ENCODE data around the gene SYNE1.

DNA sequence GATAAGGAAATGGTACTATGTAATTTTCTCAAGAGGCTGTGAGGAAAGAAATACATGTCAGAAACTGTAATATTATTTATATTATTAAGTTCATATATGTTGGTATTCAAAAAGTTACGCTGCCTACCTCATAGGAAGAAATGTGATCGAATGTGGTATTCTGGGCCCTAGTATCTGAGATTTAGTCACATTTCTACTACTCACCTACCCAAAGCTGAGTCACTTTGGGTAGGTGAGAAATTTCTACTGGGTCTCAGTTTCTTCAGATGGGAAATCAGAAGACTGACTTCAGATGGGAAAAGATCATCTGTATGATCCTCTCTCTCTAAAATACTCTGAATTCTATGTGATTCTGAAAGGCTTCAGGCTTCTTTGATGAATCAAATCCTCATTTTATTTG is 411.0 kb downstream of the SYNE1 start:
- TF ChIP-seq, protein P1, sequence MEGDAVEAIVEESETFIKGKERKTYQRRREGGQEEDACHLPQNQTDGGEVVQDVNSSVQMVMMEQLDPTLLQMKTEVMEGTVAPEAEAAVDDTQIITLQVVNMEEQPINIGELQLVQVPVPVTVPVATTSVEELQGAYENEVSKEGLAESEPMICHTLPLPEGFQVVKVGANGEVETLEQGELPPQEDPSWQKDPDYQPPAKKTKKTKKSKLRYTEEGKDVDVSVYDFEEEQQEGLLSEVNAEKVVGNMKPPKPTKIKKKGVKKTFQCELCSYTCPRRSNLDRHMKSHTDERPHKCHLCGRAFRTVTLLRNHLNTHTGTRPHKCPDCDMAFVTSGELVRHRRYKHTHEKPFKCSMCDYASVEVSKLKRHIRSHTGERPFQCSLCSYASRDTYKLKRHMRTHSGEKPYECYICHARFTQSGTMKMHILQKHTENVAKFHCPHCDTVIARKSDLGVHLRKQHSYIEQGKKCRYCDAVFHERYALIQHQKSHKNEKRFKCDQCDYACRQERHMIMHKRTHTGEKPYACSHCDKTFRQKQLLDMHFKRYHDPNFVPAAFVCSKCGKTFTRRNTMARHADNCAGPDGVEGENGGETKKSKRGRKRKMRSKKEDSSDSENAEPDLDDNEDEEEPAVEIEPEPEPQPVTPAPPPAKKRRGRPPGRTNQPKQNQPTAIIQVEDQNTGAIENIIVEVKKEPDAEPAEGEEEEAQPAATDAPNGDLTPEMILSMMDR (IDR thresholded peaks at IDR 0.05), result no peak
- TF ChIP-seq POLR2A (IDR thresholded peaks at IDR 0.05), result no peak
